Transverse colon (tissue), 3 donors: ENCODE measurements around the gene MYBPH.

Experiments
- EP300 ChIP-seq: sonication (generic); formaldehyde crosslinking; IDR thresholded peaks from one replicate; pipeline ENCODE4 v1.6.1; 2017; ENCODE audit warnings: antibody characterized with exemption, low read depth
- POLR2A ChIP-seq: fragments of 450-650 bp; IDR thresholded peaks from one replicate; pipeline ENCODE4 v1.6.1; 2016; ENCODE audit warnings: antibody characterized with exemption, mild to moderate bottlenecking, moderate library complexity
- TF ChIP-seq, protein P1 (sequence below), 5 experiments: fragments of 200-600 bp in 3 of 5; fragments of 450-650 bp in 2 of 5; sonication (generic) in 3 of 5; IDR thresholded peaks; 1 replicate in 2 of 5; 2 replicates in 3 of 5; pipeline ENCODE4 v1.5.1; 2016 to 2017; ENCODE audit warnings: antibody characterized with exemption in 5 of 5, inconsistent platforms in 3 of 5, mild to moderate bottlenecking in 2 of 5, moderate library complexity in 1 of 5

- TF ChIP-seq, protein P1, sequence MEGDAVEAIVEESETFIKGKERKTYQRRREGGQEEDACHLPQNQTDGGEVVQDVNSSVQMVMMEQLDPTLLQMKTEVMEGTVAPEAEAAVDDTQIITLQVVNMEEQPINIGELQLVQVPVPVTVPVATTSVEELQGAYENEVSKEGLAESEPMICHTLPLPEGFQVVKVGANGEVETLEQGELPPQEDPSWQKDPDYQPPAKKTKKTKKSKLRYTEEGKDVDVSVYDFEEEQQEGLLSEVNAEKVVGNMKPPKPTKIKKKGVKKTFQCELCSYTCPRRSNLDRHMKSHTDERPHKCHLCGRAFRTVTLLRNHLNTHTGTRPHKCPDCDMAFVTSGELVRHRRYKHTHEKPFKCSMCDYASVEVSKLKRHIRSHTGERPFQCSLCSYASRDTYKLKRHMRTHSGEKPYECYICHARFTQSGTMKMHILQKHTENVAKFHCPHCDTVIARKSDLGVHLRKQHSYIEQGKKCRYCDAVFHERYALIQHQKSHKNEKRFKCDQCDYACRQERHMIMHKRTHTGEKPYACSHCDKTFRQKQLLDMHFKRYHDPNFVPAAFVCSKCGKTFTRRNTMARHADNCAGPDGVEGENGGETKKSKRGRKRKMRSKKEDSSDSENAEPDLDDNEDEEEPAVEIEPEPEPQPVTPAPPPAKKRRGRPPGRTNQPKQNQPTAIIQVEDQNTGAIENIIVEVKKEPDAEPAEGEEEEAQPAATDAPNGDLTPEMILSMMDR (IDR thresholded peaks at IDR 0.05), result no peak
- TF ChIP-seq EP300, result no peak
- TF ChIP-seq POLR2A, result no peak
Measured at GRCh38 chr1:203158960-203159665, 16.5 kb downstream of the MYBPH start.
